HK-2 (cell line): ENCODE results near the gene NAGK.
"Not testable (repeated sequence)": the region's sequence is repeated elsewhere in the genome, so short reads cannot be mapped to it uniquely, and the experiment has no call there.

ENCODE experiments used
- DNase-seq: peaks from one replicate; pipeline ENCODE4 v3.0.0-alpha.2; 2018; ENCODE audit not compliant: unreplicated experiment

Gene NAGK

GRCh38 chr2:71069376-71069775 is 928 bp downstream of the NAGK start:
- DNase-seq: no peak

- DNase-seq: no peak
These were observed 2.0 kb downstream of the NAGK start for GRCh38 chr2:71070294-71071093.

GRCh38 chr2:71071681-71072398 is 3.4 kb downstream of the NAGK start:
- DNase-seq: no peak

GRCh38 chr2:71072492-71072891 is 4.0 kb downstream of the NAGK start:
- DNase-seq: no peak

- no peak for DNase-seq
These were observed 5.0 kb downstream of the NAGK start for GRCh38 chr2:71073475-71073874.

- DNase-seq: no peak
These were observed 6.5 kb downstream of the NAGK start for GRCh38 chr2:71074893-71075395.

- no peak for DNase-seq
These were observed 10.2 kb downstream of the NAGK start for GRCh38 chr2:71078624-71079023.

- no peak for DNase-seq
These were observed 14.2 kb downstream of the NAGK start for GRCh38 chr2:71082402-71083252.

- not testable (repeated sequence) for DNase-seq
These were observed 14.8 kb downstream of the NAGK start for GRCh38 chr2:71083297-71083696.

- not testable (repeated sequence) for DNase-seq
These were observed 15.4 kb downstream of the NAGK start for GRCh38 chr2:71083752-71084312.

- not testable (repeated sequence) for DNase-seq
These were observed 17.0 kb downstream of the NAGK start for GRCh38 chr2:71085325-71086003.

- not testable (repeated sequence) for DNase-seq
These were observed 21.0 kb downstream of the NAGK start for GRCh38 chr2:71089475-71089874.

- DNase-seq: not testable (repeated sequence)
These were observed 23.4 kb downstream of the NAGK start for GRCh38 chr2:71091808-71092207.

GRCh38 chr2:71092491-71093260 is 24.2 kb downstream of the NAGK start:
- DNase-seq: not testable (repeated sequence)

- DNase-seq: peak; percentile 61
These were observed 31.9 kb downstream of the NAGK start for GRCh38 chr2:71100195-71100964.

GRCh38 chr2:71101656-71102055 is 33.2 kb downstream of the NAGK start:
- no peak for DNase-seq

- no peak for DNase-seq
These were observed 34.7 kb downstream of the NAGK start for GRCh38 chr2:71102981-71103681.

GRCh38 chr2:71103809-71104208 is 35.4 kb downstream of the NAGK start:
- DNase-seq: no peak

- DNase-seq: not testable (repeated sequence)
These were observed 38.0 kb downstream of the NAGK start for GRCh38 chr2:71106463-71106862.
